K562 (cell line): Measurements from ENCODE around the gene TRMT2A. TPM values are rescaled to one million over a fixed set of nuclear protein-coding genes. Genes with fewer than 3 reads are reported as not detected.

Source experiments
- ARID3A ChIP-seq: IDR thresholded peaks from 2 replicates; pipeline ENCODE4 v1.6.1; 2012; ENCODE audit warnings: low read depth, low read length, improper control_type of control experiment, borderline replicate concordance
- CBX2 ChIP-seq: fragments of 200-600 bp; sonication (generic); IDR thresholded peaks from one replicate; pipeline ENCODE4 v1.6.1; 2012; ENCODE audit warnings: mild to moderate bottlenecking, low read length, inconsistent platforms; ENCODE audit not compliant: insufficient read depth, poor library complexity, severe bottlenecking
- CTBP1 ChIP-seq: fragments of 450-650 bp; IDR thresholded peaks from 2 replicates; pipeline ENCODE4 v1.6.1; 2016; ENCODE audit warnings: borderline replicate concordance
- CTCF ChIP-seq, 3 experiments: IDR thresholded peaks in 2 of 3; conservative IDR thresholded peaks in 1 of 3; 2 replicates each; pipeline ENCODE4 v1.5.1; 2011 to 2012; ENCODE audit warnings: low read length in 3 of 3, mild to moderate bottlenecking in 3 of 3, control low read depth in 2 of 3, improper control_type of control experiment in 1 of 3, inconsistent platforms in 1 of 3, low read depth in 1 of 3, mixed read lengths in 1 of 3, moderate library complexity in 1 of 3; ENCODE audit not compliant: insufficient read depth in 2 of 3
- ETV5 ChIP-seq: sonication (generic); formaldehyde crosslinking; IDR thresholded peaks from 2 replicates; pipeline ENCODE4 v1.4.0; 2020; ENCODE audit warnings: low read depth, mild to moderate bottlenecking, missing genetic modification reagents
- FOXK1 ChIP-seq: sonication (generic); formaldehyde crosslinking; IDR thresholded peaks from 2 replicates; pipeline ENCODE4 v1.8.0; 2022; ENCODE audit warnings: missing genetic modification reagents, mild to moderate bottlenecking, borderline replicate concordance
- GABPA ChIP-seq: fragments of 200-800 bp; sonication (Bioruptor generic); conservative IDR thresholded peaks from 2 replicates; pipeline ENCODE4 v1.6.1; 2016; ENCODE audit warnings: low read depth, missing genetic modification characterization, missing compliant biosample characterization
- GMEB1 ChIP-seq: fragments of 250-450 bp; sonication (Bioruptor Pico); IDR thresholded peaks from 2 replicates; pipeline ENCODE4 v1.4.0; 2020; ENCODE audit warnings: mild to moderate bottlenecking
- MBD1 ChIP-seq: fragments of 250-450 bp; sonication (Bioruptor Pico); IDR thresholded peaks from 2 replicates; pipeline ENCODE4 v1.8.0; 2022; ENCODE audit warnings: inconsistent platforms
- NELFE ChIP-seq: IDR thresholded peaks from 2 replicates; pipeline ENCODE4 v1.6.1; 2011; ENCODE audit warnings: mild to moderate bottlenecking; ENCODE audit not compliant: insufficient read depth, insufficient read length
- POLR2AphosphoS5 ChIP-seq: IDR thresholded peaks from 2 replicates; pipeline ENCODE4 v1.6.1; 2011; ENCODE audit warnings: mild to moderate bottlenecking, low read depth, low read length, moderate library complexity; ENCODE audit not compliant: control insufficient read depth, insufficient read depth
- TFAP4 ChIP-seq: sonication (generic); formaldehyde crosslinking; IDR thresholded peaks from 2 replicates; pipeline ENCODE4 v1.8.0; 2022; ENCODE audit warnings: missing genetic modification reagents, mild to moderate bottlenecking, moderate library complexity, borderline replicate concordance
- THAP12 ChIP-seq: fragments of 250-450 bp; sonication (Bioruptor Pico); IDR thresholded peaks from 2 replicates; pipeline ENCODE4 v1.9.0; 2021; ENCODE audit warnings: mild to moderate bottlenecking, inconsistent platforms
- XRCC4 ChIP-seq: IDR thresholded peaks from one replicate; pipeline ENCODE4 v1.6.1; 2011; ENCODE audit not compliant: insufficient read depth, insufficient read length; ENCODE audit errors: extremely low read depth
- ZNF780A ChIP-seq: fragments of 250-450 bp; sonication (Bioruptor Pico); IDR thresholded peaks from 2 replicates; pipeline ENCODE4 v1.5.0; 2021; ENCODE audit warnings: mild to moderate bottlenecking
- polyA plus RNA-seq, 8 experiments: library from polyadenylated mRNA; depleted of rRNA in 4 of 8; stranded (reverse) in 5 of 8; unstranded in 3 of 8; fragments of >200 nt; fragmentation: Nextera tagmentation in 2 of 8; fragmentation: Illumina TruSeq in 1 of 8; extraction: Ambion mirVana in 2 of 8; extraction: Trizol in 1 of 8; gene quantifications; 2 replicates each; pipeline versions ENCODE4 v1.2.1 to v1.2.3, GENCODE V29; 2011 to 2014; ENCODE audit warnings: inconsistent platforms in 1 of 8, missing spikeins in 1 of 8
- total RNA-seq, 7 experiments: library from RNA; depleted of rRNA in 6 of 7; stranded (reverse); fragments of >200 nt in 6 of 7; fragmentation: Illumina TruSeq in 2 of 7; extraction: Trizol in 2 of 7; gene quantifications; 2 replicates each; pipeline versions ENCODE4 v1.2.1 to v1.2.3, GENCODE V29; 2011 to 2021; ENCODE audit warnings: low replicate concordance in 1 of 7

TRMT2A gene
- total and polyA plus RNA-seq, 9 of the 15 experiments (the other 6 are each of a cell fraction or from before 2014, with no cell fraction given): 1.6 to 265 (median 140) TPM

- 0 out of 2 replicates have a peak, but pooled peaks have one; percentile 40 for TF ChIP-seq THAP12 (CRISPR knock-in tag)
- TF ChIP-seq FOXK1 (CRISPR knock-in tag): no peak
- TF ChIP-seq XRCC4: no peak
- no peak for TF ChIP-seq GMEB1 (CRISPR knock-in tag)
- no peak for TF ChIP-seq GABPA (tag)
- no peak for TF ChIP-seq CTBP1
- no peak for TF ChIP-seq CBX2
- TF ChIP-seq CTCF (IDR thresholded peaks at IDR 0.05 in 2 of 3, conservative IDR thresholded peaks at IDR 0.05 in 1 of 3; ENCODE audit: insufficient read depth in 2 of 3, low read depth in 1 of 3, low read length in 3 of 3): no peak
- TF ChIP-seq ARID3A: no peak
- no peak for TF ChIP-seq TFAP4
- no peak for TF ChIP-seq ETV5 (CRISPR knock-in tag)
- no peak for TF ChIP-seq ZNF780A (CRISPR knock-in tag)
- TF ChIP-seq NELFE: no peak
- no peak for TF ChIP-seq POLR2AphosphoS5
- no peak for TF ChIP-seq MBD1 (CRISPR knock-in tag)
Observed at GRCh38 chr22:20107951-20108756, 8.9 kb downstream of the TRMT2A start (continued).
